Chondrocyte (in vitro differentiated cells): ENCODE results near the gene DCAF17. TPM values are rescaled to one million over a fixed set of nuclear protein-coding genes. Genes with fewer than 3 reads are reported as not detected.
"Not testable (repeated sequence)": the region's sequence is repeated elsewhere in the genome, so short reads cannot be mapped to it uniquely, and the experiment has no call there.

ENCODE experiments used
- DNase-seq: peaks from one replicate; pipeline ENCODE4 v3.0.0; 2021; ENCODE audit warnings: mixed read lengths, low spot score
- H3K27ac Mint-ChIP-seq: one replicate; pipeline ENCODE4 v1.8.0; 2021; ENCODE audit warnings: mild to moderate bottlenecking, moderate library complexity, mixed read lengths; ENCODE audit not compliant: unreplicated experiment
- H3K27me3 Mint-ChIP-seq: 2 replicates; pipeline ENCODE4 v1.8.0; 2021; ENCODE audit warnings: low read depth, mixed read lengths
- H3K36me3 Mint-ChIP-seq: 2 replicates; pipeline ENCODE4 v1.8.0; 2021; ENCODE audit warnings: low read depth, mixed read lengths
- H3K4me1 Mint-ChIP-seq: 2 replicates; pipeline ENCODE4 v1.8.0; 2021; ENCODE audit warnings: low read depth, mild to moderate bottlenecking, mixed read lengths
- H3K4me3 Mint-ChIP-seq: one replicate; pipeline ENCODE4 v1.8.0; 2021; ENCODE audit warnings: mild to moderate bottlenecking, moderate library complexity, mixed read lengths; ENCODE audit not compliant: unreplicated experiment
- H3K9me3 Mint-ChIP-seq: 2 replicates; pipeline ENCODE4 v1.8.0; 2021; ENCODE audit warnings: low read depth, mixed read lengths
- CTCF ChIP-seq: fragments of 200-600 bp; sonication (generic); IDR thresholded peaks from 2 replicates; pipeline ENCODE4 v1.5.0; 2021; ENCODE audit warnings: antibody characterized with exemption, mild to moderate bottlenecking, moderate library complexity
- total RNA-seq: library from RNA; stranded (reverse); gene quantifications from 3 replicates; pipeline ENCODE4 v1.2.1, GENCODE V29; 2021

DCAF17 gene
- total RNA-seq, 1 donor from 2014 or later, result 18.3 TPM

- Mint-ChIP-seq H3K9me3 (no peaks in the 10 kb centered on the region), H3K36me3 (no peaks in the 10 kb centered on the region), H3K4me1 (peaks cover 26% of the 10 kb centered on the region), H3K4me3 (no peak overlapping the region), H3K27me3 (no peaks in the 10 kb centered on the region), H3K27ac (peak overlapping the region; percentile 84)
- TF ChIP-seq CTCF, result peak; percentile 92
- no peak for DNase-seq
These were observed 17.8 kb upstream of the DCAF17 start for GRCh38 chr2:171416009-171416926.

GRCh38 chr2:171419333-171419732 is 14.7 kb upstream of the DCAF17 start:
- TF ChIP-seq CTCF, result no peak
- Mint-ChIP-seq H3K27me3 (no peaks in the 10 kb centered on the region), H3K27ac (no peak overlapping the region), H3K4me3 (no peak overlapping the region), H3K36me3 (peaks cover 2% of the 10 kb centered on the region), H3K9me3 (no peaks in the 10 kb centered on the region), H3K4me1 (peaks cover 7% of the 10 kb centered on the region)
- DNase-seq, result no peak

- Mint-ChIP-seq H3K36me3 (peaks cover 2% of the 10 kb centered on the region), H3K27me3 (no peaks in the 10 kb centered on the region), H3K9me3 (no peaks in the 10 kb centered on the region), H3K4me1 (peaks cover 3% of the 10 kb centered on the region), H3K27ac (no peak overlapping the region), H3K4me3 (no peak overlapping the region)
- TF ChIP-seq CTCF, result no peak
- DNase-seq, result no peak
These were observed 13.1 kb upstream of the DCAF17 start for GRCh38 chr2:171420728-171421563.

GRCh38 chr2:171422710-171423495 is 11.1 kb upstream of the DCAF17 start:
- not testable (repeated sequence) for H3K36me3 Mint-ChIP-seq, H3K4me1 Mint-ChIP-seq, H3K9me3 Mint-ChIP-seq, H3K27me3 Mint-ChIP-seq, DNase-seq, H3K27ac Mint-ChIP-seq, H3K4me3 Mint-ChIP-seq

GRCh38 chr2:171430516-171431410 is 3.3 kb upstream of the DCAF17 start:
- TF ChIP-seq CTCF, result no peak
- DNase-seq, result no peak
- peaks cover 2% of the 10 kb centered on the region for H3K36me3 Mint-ChIP-seq
- H3K27me3 Mint-ChIP-seq, result no peaks in the 10 kb centered on the region
- H3K4me3 Mint-ChIP-seq, result no peak overlapping the region
- H3K4me1 Mint-ChIP-seq, result peaks cover 33% of the 10 kb centered on the region
- peaks cover 2% of the 10 kb centered on the region for H3K9me3 Mint-ChIP-seq
- no peak overlapping the region for H3K27ac Mint-ChIP-seq
